Right lung (tissue), 10 donors: ENCODE results near the gene IFNL1. TPM values are rescaled to one million over a fixed set of nuclear protein-coding genes. Genes with fewer than 3 reads are reported as not detected.
"Not testable (repeated sequence)": the region's sequence is repeated elsewhere in the genome, so short reads cannot be mapped to it uniquely, and the experiment has no call there.

Experiments used
- DNase-seq, 2 donors: peaks; one replicate each; pipeline ENCODE4 v3.0.0-alpha.2; 2013
- long read RNA-seq, 8 donors: transcript quantifications; one replicate each; lab custom pipeline, GENCODE V29; 2026
- polyA plus RNA-seq, 5 donors: library from polyadenylated mRNA; unstranded; fragments of 120-200 nt; gene quantifications; one replicate each; pipeline versions ENCODE4 v1.2.1 to v1.2.3, GENCODE V29; 2013; ENCODE audit warnings: inconsistent platforms in 1 of 5, low replicate concordance in 1 of 5; ENCODE audit not compliant: insufficient read length in 5 of 5, insufficient read depth in 1 of 5

IFNL1 gene
- not detected for polyA plus RNA-seq
- long read RNA-seq, donor 1 = 0 reads
- long read RNA-seq, donor 2 = 0 reads
- long read RNA-seq, donor 3 = 0 reads
- long read RNA-seq, donor 4 = 0 reads
- long read RNA-seq, donor 5 = 0 reads
- long read RNA-seq, donor 6 = 0 reads
- long read RNA-seq, donor 7 = 0 reads
- long read RNA-seq, donor 8 = 0 reads

- no peak for DNase-seq
Measured at GRCh38 chr19:39296055-39296645, at the start of gene IFNL1. Gene IFNL1, plus strand, starts transcription at chr19:39296407. Its CDS starts 15 bp downstream, at chr19:39296422.

- no peak for DNase-seq
Measured at GRCh38 chr19:39246951-39247669, 49.1 kb upstream of the IFNL1 start.

GRCh38 chr19:39247701-39248664 lies 48.2 kb upstream of the IFNL1 start:
- DNase-seq = no peak

GRCh38 chr19:39248806-39249205 lies 47.4 kb upstream of the IFNL1 start, which contains the start of gene IFNL4:
Gene IFNL4, minus strand, starts transcription at chr19:39248856.
- no peak for DNase-seq

GRCh38 chr19:39251081-39251480 lies 45.1 kb upstream of the IFNL1 start:
- DNase-seq = no peak

GRCh38 chr19:39251846-39252245 lies 44.4 kb upstream of the IFNL1 start:
- no peak for DNase-seq

GRCh38 chr19:39252458-39252857 lies 43.7 kb upstream of the IFNL1 start:
- DNase-seq = no peak

GRCh38 chr19:39253374-39254149 lies 42.6 kb upstream of the IFNL1 start:
- no peak for DNase-seq

- no peak for DNase-seq
Measured at GRCh38 chr19:39254531-39255345, 41.5 kb upstream of the IFNL1 start.

GRCh38 chr19:39257227-39257626 lies 39.0 kb upstream of the IFNL1 start:
- DNase-seq = no peak

- no peak for DNase-seq
Measured at GRCh38 chr19:39261704-39262103, 34.5 kb upstream of the IFNL1 start.

GRCh38 chr19:39262496-39262895 lies 33.7 kb upstream of the IFNL1 start:
- DNase-seq = no peak

GRCh38 chr19:39263912-39264305 lies 32.3 kb upstream of the IFNL1 start:
- DNase-seq = no peak

- DNase-seq = no peak
Measured at GRCh38 chr19:39264306-39265290, 31.6 kb upstream of the IFNL1 start.

- DNase-seq = no peak
Measured at GRCh38 chr19:39265321-39265916, 30.8 kb upstream of the IFNL1 start.

- not testable (repeated sequence) for DNase-seq
Measured at GRCh38 chr19:39268085-39268484, 28.1 kb upstream of the IFNL1 start, which contains the start of gene IFNL2. Gene IFNL2, plus strand, starts transcription at chr19:39268396. Its CDS starts 173 bp downstream, at chr19:39268569.

GRCh38 chr19:39268531-39269223 lies 27.5 kb upstream of the IFNL1 start:
- DNase-seq = not testable (repeated sequence)

- DNase-seq = not testable (repeated sequence)
Measured at GRCh38 chr19:39269369-39269768, 26.8 kb upstream of the IFNL1 start.
